GM13977 (cell line): Measurements from ENCODE around the gene SRSF6.
"Not testable (repeated sequence)": the region's sequence is repeated elsewhere in the genome, so short reads cannot be mapped to it uniquely, and the experiment has no call there.

Source experiments
- DNase-seq: peaks from one replicate; pipeline ENCODE4 v3.0.0; 2012; ENCODE audit warnings: low spot score
- in situ Hi-C: fragments of 300-500 bp; cut with MboI; formaldehyde crosslinking; loops from one replicate; pipeline ENCODE4 v1.12.0; 2022; ENCODE audit warnings: low sequenced_read_pairs, low pct_unique_long_range_greater_than_20kb, mixed read lengths, inconsistent platforms; ENCODE audit not compliant: unreplicated experiment
- TF ChIP-seq, protein P1 (sequence below): IDR thresholded peaks from 2 replicates; pipeline ENCODE4 v1.5.1; 2012; ENCODE audit warnings: mild to moderate bottlenecking, control low read depth; ENCODE audit not compliant: insufficient read depth; ENCODE audit errors: extremely low read depth, missing control alignments

SRSF6 gene

DNA sequence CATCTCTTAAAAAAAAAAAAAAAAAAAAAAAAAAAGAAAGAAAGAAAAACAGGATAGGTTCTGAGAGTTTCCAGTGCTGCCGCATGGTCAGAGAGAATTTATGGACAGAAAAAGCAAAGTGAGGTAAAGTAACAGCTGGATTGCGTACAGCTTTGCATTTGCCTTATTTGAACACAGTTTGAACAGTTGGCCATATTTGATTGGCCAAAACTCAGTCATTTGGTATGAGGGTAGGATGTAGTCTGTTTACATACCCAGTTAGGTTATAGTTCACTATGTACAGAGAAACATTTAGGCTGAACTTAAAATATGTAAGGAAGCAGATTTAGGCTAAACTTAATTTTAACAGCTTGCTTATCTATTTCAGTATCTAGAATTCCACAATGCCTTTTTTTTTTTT is 32.3 kb downstream of the SRSF6 start:
- no peak for DNase-seq
- in situ Hi-C loops = no loop called here
- TF ChIP-seq, protein P1, sequence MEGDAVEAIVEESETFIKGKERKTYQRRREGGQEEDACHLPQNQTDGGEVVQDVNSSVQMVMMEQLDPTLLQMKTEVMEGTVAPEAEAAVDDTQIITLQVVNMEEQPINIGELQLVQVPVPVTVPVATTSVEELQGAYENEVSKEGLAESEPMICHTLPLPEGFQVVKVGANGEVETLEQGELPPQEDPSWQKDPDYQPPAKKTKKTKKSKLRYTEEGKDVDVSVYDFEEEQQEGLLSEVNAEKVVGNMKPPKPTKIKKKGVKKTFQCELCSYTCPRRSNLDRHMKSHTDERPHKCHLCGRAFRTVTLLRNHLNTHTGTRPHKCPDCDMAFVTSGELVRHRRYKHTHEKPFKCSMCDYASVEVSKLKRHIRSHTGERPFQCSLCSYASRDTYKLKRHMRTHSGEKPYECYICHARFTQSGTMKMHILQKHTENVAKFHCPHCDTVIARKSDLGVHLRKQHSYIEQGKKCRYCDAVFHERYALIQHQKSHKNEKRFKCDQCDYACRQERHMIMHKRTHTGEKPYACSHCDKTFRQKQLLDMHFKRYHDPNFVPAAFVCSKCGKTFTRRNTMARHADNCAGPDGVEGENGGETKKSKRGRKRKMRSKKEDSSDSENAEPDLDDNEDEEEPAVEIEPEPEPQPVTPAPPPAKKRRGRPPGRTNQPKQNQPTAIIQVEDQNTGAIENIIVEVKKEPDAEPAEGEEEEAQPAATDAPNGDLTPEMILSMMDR = no peak

DNA sequence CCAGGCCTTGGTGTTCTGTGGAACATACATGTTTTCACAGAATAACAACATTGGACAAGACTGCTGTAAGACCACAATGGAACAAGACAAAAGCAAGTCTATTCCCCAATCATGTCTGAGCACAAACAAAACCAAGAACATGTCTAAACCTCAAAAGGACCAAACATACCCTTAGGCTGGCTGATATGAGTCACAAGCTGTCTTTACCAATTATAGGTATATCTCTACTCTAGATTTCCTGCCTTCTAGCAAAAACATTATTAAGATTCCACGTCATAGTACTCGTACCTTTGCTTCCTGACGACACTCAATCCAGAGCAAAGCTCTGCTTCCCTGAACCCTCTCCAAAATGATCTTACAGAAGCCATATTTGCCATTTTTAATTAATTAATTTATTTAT is 34.4 kb downstream of the SRSF6 start:
- TF ChIP-seq, protein P1 = no peak
- in situ Hi-C loops = no loop called here
- DNase-seq = peak; percentile 65

DNA sequence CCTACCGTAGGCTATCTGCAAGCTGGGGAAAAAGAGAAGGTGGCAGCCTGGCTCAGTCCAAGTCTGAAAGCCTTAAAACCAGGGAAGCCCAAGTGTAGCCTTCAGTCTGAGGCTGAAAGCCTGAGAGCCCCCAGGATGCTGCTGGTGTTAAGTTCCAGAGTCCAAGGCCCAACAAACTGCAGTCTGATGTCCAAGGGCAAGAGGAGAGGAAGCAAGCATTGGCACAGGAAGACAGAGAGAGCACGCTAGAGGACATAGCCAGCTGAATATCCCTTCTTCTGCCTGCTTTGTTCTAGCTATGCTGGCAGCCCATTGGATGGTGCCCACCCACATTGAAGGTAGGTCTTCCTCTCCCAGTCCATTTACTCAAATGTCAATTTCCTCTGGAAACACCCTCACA is 37.7 kb downstream of the SRSF6 start:
- TF ChIP-seq, protein P1 = no peak
- in situ Hi-C loops = no loop called here
- no peak for DNase-seq

DNA sequence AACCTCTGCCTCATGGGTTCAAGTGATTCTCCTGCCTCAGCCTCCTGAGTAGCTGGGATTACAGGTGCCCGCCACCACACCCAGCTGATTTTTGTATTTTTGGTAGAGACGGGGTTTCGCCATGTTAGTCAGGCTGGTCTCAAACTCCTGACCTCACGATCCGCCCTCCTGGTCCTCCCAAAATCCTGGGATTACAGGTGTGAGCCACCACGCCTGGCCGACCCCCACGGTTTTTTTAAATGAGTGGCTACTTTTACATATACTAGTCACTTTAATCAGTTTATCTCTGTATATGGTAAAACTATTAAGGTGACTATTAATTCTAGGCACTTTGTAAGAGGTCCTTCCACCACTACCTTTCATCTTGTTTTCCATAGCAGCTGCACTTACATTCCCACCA is 44.3 kb downstream of the SRSF6 start:
- DNase-seq, in situ Hi-C loops: not testable (repeated sequence)

DNA sequence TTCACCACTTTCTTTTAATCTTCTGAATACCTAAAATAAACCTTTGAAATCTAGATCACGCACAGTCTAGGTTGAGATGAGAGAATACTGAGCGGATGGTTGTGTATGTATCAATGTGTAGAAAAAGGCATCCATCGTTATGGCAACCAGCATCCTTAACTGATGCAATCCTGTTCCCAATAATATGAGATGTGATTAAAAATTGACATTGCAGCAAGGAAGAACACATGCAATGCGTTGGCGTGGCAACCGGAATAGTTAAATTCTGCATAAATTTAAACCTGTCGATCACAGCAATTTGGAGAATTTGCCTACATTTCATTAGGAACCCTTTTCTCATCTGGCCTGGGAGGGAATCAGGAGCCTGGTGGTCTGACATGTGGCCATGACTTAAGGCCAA is 48.5 kb downstream of the SRSF6 start:
- in situ Hi-C loops = no loop called here
- no peak for DNase-seq
- TF ChIP-seq, protein P1 = no peak

DNA sequence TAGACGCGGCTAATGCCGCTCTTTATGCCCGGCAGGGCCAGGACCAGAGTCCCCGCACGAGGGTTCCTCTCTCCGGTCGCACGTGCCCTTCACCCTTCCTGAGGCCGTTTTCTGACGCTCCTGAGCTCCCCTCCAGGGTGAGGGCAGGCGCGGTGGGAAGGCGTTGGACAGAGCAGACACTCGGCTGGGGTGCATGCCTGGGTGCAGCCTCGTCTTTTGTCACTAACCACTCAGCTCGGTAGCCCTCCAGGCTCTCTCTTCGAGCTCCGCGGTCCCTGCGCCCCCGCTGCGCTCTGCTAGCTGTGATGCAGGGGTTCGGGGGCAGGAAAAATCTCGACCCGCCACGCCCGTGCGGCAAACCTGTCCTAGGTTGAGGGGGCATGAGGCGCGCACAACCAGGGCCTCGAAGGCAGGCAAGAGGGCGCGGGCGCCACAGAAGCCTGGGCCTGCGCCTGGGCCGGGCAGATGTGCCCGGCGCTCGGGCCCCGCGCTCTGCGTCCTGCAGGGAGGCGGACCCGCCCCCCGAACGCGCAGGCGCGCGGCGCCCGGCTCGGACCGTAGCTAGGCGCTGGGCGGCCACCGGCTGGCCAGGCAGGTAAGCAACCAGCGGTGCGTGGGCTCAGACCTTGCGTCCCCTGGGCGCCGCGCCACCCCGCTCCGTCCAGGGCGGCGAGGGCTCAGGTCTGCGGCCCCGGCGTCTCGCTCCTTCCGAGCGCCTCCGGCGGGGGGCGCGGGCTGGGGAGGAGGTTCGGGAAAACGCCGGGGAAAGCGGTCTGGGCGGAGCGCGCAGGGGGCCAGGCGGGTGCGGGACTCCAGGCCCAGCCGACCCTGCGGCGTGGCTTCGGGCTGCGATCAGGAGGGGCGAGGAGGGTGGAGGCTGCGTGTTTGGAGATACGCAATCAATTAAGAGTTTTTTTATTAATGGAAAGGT is 49.7 kb downstream of the SRSF6 start, which contains the start of gene L3MBTL1:
Gene L3MBTL1, plus strand, starts transcription at position 548 of the 931 bp plus-strand sequence. CDS start 5,807 bp downstream, outside the sequence.
- in situ Hi-C loops = no loop called here
- peak; percentile 83 for DNase-seq
- TF ChIP-seq, protein P1 = peak; percentile 1

DNA sequence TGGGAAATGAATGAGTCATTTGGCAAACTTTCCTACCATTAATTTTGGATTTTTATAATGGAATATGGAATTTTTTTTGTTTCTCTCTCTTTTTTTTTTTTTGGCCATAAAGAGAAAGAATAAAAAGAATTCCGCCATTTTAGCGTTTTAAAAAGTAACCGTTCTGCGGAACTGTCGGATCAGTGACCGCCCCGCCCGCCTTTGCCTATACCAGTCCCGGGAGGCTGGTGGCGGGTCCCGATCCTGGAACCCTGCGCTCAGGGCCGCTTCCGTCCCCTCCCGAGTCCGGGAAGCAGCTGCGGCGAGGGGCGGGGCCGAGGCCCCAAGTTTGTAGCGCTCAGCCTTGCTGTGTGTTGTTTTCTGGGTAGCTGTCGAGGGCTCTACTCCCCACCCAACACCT is 50.4 kb downstream of the SRSF6 start:
- peak; percentile 29 for DNase-seq
- TF ChIP-seq, protein P1 = no peak
- in situ Hi-C loops = no loop called here
